ENCODE data around the gene PDE6D. TPM values are rescaled to one million over a fixed set of nuclear protein-coding genes. Genes with fewer than 3 reads are reported as not detected.

The PDE6D gene
- total RNA-seq, result 15.5 and 19.0 TPM in 2 replicates

GRCh38 chr2:231780909-231781797, at the start of gene PDE6D:
Gene PDE6D (minus strand): TSS chr2:231781282. CDS start chr2:231781114, 168 bp downstream.

GRCh38 chr2:231786177-231786916, 5.3 kb upstream of the PDE6D start, which contains the start of gene COPS7B:
Gene COPS7B (plus strand): TSS chr2:231786445. CDS start chr2:231788571, 2,126 bp downstream.

DNA sequence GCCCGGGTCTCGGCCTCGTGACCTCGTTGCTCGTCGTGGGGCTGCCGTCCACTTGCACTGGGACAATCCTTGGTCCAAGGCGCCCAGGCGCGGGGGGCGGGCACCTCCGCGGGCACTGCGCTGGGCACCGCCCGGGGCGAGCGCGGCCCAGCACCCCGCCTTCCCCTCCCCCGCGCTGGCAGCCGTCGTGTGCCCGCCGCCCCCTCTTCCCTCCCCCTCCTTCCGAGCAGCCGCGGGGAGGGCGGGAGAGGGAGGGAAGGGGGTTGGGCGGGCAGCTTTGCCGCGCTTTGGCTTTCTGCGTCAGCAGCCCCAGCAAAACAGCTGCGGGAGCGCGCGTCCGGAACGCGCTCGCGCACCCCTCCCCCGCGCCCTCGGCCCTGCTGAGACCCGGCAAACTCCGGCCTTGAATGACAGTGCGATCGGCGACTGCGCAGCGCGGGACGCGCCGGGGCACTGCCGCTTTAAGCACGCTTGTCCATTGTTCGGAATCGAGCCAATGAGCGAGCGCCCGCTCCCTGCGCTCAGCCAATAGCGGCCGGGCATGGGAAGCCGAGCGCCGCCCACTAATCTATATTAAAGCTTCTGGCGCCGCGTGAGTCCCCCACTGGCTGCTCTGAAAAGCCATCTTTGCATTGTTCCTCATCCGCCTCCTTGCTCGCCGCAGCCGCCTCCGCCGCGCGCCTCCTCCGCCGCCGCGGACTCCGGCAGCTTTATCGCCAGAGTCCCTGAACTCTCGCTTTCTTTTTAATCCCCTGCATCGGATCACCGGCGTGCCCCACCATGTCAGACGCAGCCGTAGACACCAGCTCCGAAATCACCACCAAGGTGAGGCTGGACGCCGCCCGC, 72.9 kb downstream of the PDE6D start, which contains the start of gene PTMA:
TSS of gene PTMA (plus strand) at position 599 of the 846 bp plus-strand sequence. CDS start at position 781, 182 bp downstream.

Other genes with a start within 250 kb of the PDE6D start
- not detected in 2 replicates for gene TEX44, start 188.4 kb downstream of the PDE6D start, total RNA-seq
- 494 and 552 TPM in 2 replicates for gene PTMA, start 72.8 kb downstream of the PDE6D start, total RNA-seq
- 10.5 TPM in 2 replicates for gene COPS7B, start 5.2 kb upstream of the PDE6D start, total RNA-seq
- gene NPPC, start 145.1 kb upstream of the PDE6D start, total RNA-seq, result not detected in 2 replicates
- 9.0 and 10.8 TPM in 2 replicates for gene DIS3L2, start 180.4 kb upstream of the PDE6D start, total RNA-seq